Measurements from ENCODE around the gene CD81. TPM values are rescaled to one million over a fixed set of nuclear protein-coding genes. Genes with fewer than 3 reads are reported as not detected.
A peak's percentile ranks its signal among the peaks of the same experiment; 100 is the strongest.

The CD81 gene
- total RNA-seq, 6 donors from 2014 or later, result 398 to 1,053 (median 787) TPM

GRCh38 chr11:2436013-2436520, 59.0 kb downstream of the CD81 start:
- Histone ChIP-seq H3K36me3 (no peaks in the 10 kb centered on the region), H3K4me3 (no peak overlapping the region), H3K9me3 (no peaks in the 10 kb centered on the region), H3K4me1 (no peaks in the 10 kb centered on the region), H3K27me3 (no peaks in the 10 kb centered on the region), H3K27ac (no peak overlapping the region)
- ATAC-seq (ENCODE audit: low FRiP score in 2 of 2) (no peak), DNase-seq (no peak)
- 86 to 92% methylated on average over 8 to 10 of the region's 10 CpGs for WGBS, 2 donors
- TF ChIP-seq CTCF (IDR thresholded peaks at IDR 0.05) (no peak), POLR2AphosphoS5 (IDR thresholded peaks at IDR 0.05) (no peak), EP300 (IDR thresholded peaks at IDR 0.05) (no peak), POLR2A (IDR thresholded peaks at IDR 0.05) (no peak)

- DNase-seq, result peak in 1 of 2 donors; percentile 68
- 90 to 94% methylated on average over 3 to 10 of the region's 13 CpGs for WGBS, 2 donors
Measured at GRCh38 chr11:2436521-2437031, 59.5 kb downstream of the CD81 start.

GRCh38 chr11:2437516-2437915, 60.4 kb downstream of the CD81 start:
- Histone ChIP-seq H3K9me3 (no peaks in the 10 kb centered on the region), H3K4me3 (no peak overlapping the region), H3K4me1 (no peaks in the 10 kb centered on the region), H3K27ac (no peak overlapping the region), H3K36me3 (no peaks in the 10 kb centered on the region), H3K27me3 (no peaks in the 10 kb centered on the region)
- no peak for TF ChIP-seq CTCF (IDR thresholded peaks at IDR 0.05)
- TF ChIP-seq POLR2AphosphoS5 (IDR thresholded peaks at IDR 0.05), result no peak
- TF ChIP-seq EP300 (IDR thresholded peaks at IDR 0.05), result no peak
- no peak for TF ChIP-seq POLR2A (IDR thresholded peaks at IDR 0.05)
- DNase-seq (no peak), ATAC-seq (ENCODE audit: low FRiP score in 2 of 2) (no peak)
- WGBS, 2 donors, result 90 to 91% methylated on average over 4 of the region's 4 CpGs

More at GRCh38 chr11:2436521-2437031, 59.5 kb downstream of the CD81 start:
- Histone ChIP-seq H3K27ac (no peak overlapping the region), H3K36me3 (no peaks in the 10 kb centered on the region), H3K27me3 (no peaks in the 10 kb centered on the region), H3K4me1 (no peaks in the 10 kb centered on the region), H3K4me3 (no peak overlapping the region), H3K9me3 (no peaks in the 10 kb centered on the region)
- TF ChIP-seq POLR2AphosphoS5 (IDR thresholded peaks at IDR 0.05) (no peak), CTCF (IDR thresholded peaks at IDR 0.05) (no peak), POLR2A (IDR thresholded peaks at IDR 0.05) (no peak), EP300 (IDR thresholded peaks at IDR 0.05) (no peak)
- no peak for ATAC-seq (ENCODE audit: low FRiP score in 2 of 2)

- no peaks in the 10 kb centered on the region for H3K36me3 ChIP-seq
- 96 to 97% methylated on average over 3 of the region's 3 CpGs for WGBS, 2 donors
Measured at GRCh38 chr11:2439820-2440219, 62.7 kb downstream of the CD81 start.

More at GRCh38 chr11:2439820-2440219, 62.7 kb downstream of the CD81 start:
- Histone ChIP-seq H3K9me3 (no peaks in the 10 kb centered on the region), H3K4me3 (no peak overlapping the region), H3K27me3 (no peaks in the 10 kb centered on the region), H3K4me1 (peaks cover 0 to 14% (median 3%) of the 10 kb centered on the region in 4 donors), H3K27ac (no peak overlapping the region)
- DNase-seq, result no peak
- no peak for ATAC-seq (ENCODE audit: low FRiP score in 2 of 2)
- TF ChIP-seq POLR2A (IDR thresholded peaks at IDR 0.05), result no peak
- no peak for TF ChIP-seq CTCF (IDR thresholded peaks at IDR 0.05)
- TF ChIP-seq EP300 (IDR thresholded peaks at IDR 0.05), result no peak
- no peak for TF ChIP-seq POLR2AphosphoS5 (IDR thresholded peaks at IDR 0.05)

Measured in upper lobe of left lung (tissue), 6 donors.